Activated CD8-positive, alpha-beta T cell treated with anti-CD3 and anti-CD28 coated beads, Interleukin-2, amount 10 ng/mL, durations not matched to agents 7 days and 5 days (primary cell): ENCODE measurements around the gene TMEM127. TPM values are rescaled to one million over a fixed set of nuclear protein-coding genes. Genes with fewer than 3 reads are reported as not detected.
A peak's percentile ranks its signal among the peaks of the same experiment; 100 is the strongest.

Source experiments
- ATAC-seq: fragments of 150-1000 bp; cut with Tn5 transposase; one replicate; pipeline ENCODE4 v1.10.0; 2021; ENCODE audit warnings: moderate library complexity
- CTCF ChIA-PET: fragments of 350-600 bp; sonication (Branson Sonifier 250); formaldehyde crosslinking; loops from one replicate; lab custom pipeline; 2021; ENCODE audit warnings: antibody characterized with exemption; lab: Charles Lee
- POLR2A ChIA-PET: fragments of 350-600 bp; sonication (Branson Sonifier 250); formaldehyde crosslinking; loops from one replicate; lab custom pipeline; 2021; ENCODE audit warnings: antibody characterized with exemption; lab: Charles Lee
- DNase-seq: peaks from one replicate; pipeline ENCODE4 v3.0.0-alpha.2; 2020
- H3K27ac Mint-ChIP-seq: one replicate; pipeline ENCODE4 v1.8.0; 2021; ENCODE audit warnings: mild to moderate bottlenecking, mixed read lengths
- H3K27me3 Mint-ChIP-seq: one replicate; pipeline ENCODE4 v1.8.0; 2021; ENCODE audit warnings: low read depth, mixed read lengths
- H3K36me3 Mint-ChIP-seq: one replicate; pipeline ENCODE4 v1.8.0; 2021; ENCODE audit warnings: low read depth, mixed read lengths
- H3K4me1 Mint-ChIP-seq: one replicate; pipeline ENCODE4 v1.8.0; 2021; ENCODE audit warnings: low read depth, mixed read lengths
- H3K4me3 Mint-ChIP-seq: one replicate; pipeline ENCODE4 v1.8.0; 2021; ENCODE audit warnings: mild to moderate bottlenecking, mixed read lengths
- H3K9me3 Mint-ChIP-seq: one replicate; pipeline ENCODE4 v1.8.0; 2022; ENCODE audit warnings: mixed read lengths; ENCODE audit not compliant: insufficient read depth
- total RNA-seq, 2 experiments: library from RNA; stranded (reverse); gene quantifications; one replicate each; pipeline ENCODE4 v1.2.3, GENCODE V29; 2021

Gene TMEM127
- total RNA-seq, 2 experiments from 2014 or later: 31.8 to 34.2 TPM

DNA sequence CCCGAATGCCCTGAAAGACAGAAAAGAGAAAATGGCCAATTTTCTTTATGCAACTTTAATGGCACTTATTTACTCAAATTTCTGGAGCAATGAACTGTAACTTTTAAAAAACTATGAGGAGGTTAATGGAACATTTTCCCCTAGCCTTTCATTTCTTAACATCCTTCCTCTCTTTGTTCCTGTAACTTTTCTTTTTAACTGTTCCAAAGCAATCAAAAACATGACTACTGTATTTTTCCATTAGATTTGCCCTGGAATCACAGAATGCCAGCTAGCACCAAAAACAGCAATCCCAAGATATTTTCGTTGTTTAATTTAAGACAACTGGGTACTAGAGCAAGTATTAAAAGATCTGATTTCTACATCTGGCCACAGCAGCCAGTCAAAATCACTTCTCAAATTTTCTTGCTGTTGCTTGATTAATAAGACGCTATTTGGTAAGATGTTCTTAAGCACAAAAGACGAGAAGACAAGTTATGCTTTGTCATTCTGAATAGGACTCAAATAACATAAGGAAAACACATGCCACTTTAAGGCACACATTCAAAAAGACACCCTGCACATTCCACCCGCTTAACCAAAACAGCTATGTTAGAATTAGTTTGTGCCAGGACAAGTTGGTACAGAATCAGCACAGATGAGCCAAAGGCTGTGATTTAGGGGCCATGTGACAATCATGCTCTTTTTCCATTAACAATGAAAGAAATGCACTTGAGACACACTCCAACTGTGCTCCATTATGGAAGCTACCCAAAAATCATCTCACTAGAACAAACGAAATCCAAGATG lies 60.8 kb downstream of the TMEM127 start:
- DNase-seq (no peak), ATAC-seq (no peak)
- ChIA-PET CTCF (interaction anchor here (0.5 to 4.8 kb wide), 10 partner anchors 8 to 103 kb away, joined by 3 to 24 read pairs (median 3); partner anchors contain the start of gene ASTL), POLR2A (interaction anchor here (0.6 to 0.8 kb wide), 3 partner anchors 54 to 60 kb away, joined by 3 to 4 read pairs (median 3); partner anchors contain the start of gene DUSP2)
- Mint-ChIP-seq H3K4me1 (peaks cover 74% of the 10 kb centered on the region), H3K36me3 (peaks cover 38% of the 10 kb centered on the region), H3K4me3 (peak overlapping the region; percentile 38), H3K9me3 (no peaks in the 10 kb centered on the region), H3K27me3 (no peaks in the 10 kb centered on the region), H3K27ac (peak overlapping the region; percentile 16)

DNA sequence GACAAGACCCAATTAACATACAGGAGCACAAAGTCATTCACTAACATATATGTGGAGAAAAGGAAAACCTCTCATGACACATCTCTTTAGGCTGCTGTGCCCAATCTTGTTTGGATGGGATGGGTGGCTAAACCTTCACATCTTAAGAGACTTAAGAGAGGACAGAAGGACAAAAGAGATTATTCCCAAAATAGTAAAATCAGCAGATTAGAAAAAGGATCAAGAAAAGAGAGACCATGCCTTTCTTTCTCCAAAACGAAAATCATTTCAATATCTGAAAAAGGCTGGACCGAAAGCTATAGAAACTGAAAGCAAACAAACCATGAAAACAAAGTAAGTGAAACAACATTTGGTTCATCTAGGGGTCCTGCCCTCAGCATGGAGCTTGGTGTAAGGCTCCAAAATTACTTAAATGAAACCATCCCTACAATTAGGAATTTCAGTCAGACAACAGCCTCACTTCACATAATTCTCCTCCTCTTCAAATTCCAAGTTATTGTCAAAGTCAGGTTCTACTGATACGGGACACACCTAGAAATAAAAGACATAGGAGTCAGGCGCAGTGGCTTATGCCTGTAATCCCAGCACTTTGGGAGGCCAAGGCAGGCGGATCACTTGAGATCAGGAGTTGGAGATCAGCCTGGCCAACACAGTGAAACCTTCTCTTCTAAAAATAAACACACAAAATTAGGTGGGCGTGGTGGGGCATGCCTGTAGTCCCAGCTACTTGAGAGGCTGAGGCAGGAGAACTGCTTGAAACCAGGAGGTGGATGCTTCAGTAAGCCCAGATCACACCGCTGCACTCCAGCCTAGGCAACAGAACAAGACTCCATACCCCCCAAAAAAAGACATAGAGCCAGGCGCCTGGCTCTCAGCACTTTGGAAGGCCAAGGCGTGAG lies 62.4 kb downstream of the TMEM127 start:
- H3K9me3 Mint-ChIP-seq: no peaks in the 10 kb centered on the region
- peak overlapping the region; percentile 67 for H3K4me3 Mint-ChIP-seq
- ChIA-PET POLR2A (no interaction called here), CTCF (interaction anchor here (1.5 to 4.8 kb wide), 5 partner anchors 28 to 211 kb away, joined by 4 to 34 read pairs (median 9); partner anchors contain the start of genes CIAO1 and TMEM127)
- H3K36me3 Mint-ChIP-seq: peaks cover 40% of the 10 kb centered on the region
- no peak for DNase-seq
- ATAC-seq: no peak
- H3K4me1 Mint-ChIP-seq: peaks cover 74% of the 10 kb centered on the region
- peak overlapping the region; percentile 70 for H3K27ac Mint-ChIP-seq
- H3K27me3 Mint-ChIP-seq: no peaks in the 10 kb centered on the region

DNA sequence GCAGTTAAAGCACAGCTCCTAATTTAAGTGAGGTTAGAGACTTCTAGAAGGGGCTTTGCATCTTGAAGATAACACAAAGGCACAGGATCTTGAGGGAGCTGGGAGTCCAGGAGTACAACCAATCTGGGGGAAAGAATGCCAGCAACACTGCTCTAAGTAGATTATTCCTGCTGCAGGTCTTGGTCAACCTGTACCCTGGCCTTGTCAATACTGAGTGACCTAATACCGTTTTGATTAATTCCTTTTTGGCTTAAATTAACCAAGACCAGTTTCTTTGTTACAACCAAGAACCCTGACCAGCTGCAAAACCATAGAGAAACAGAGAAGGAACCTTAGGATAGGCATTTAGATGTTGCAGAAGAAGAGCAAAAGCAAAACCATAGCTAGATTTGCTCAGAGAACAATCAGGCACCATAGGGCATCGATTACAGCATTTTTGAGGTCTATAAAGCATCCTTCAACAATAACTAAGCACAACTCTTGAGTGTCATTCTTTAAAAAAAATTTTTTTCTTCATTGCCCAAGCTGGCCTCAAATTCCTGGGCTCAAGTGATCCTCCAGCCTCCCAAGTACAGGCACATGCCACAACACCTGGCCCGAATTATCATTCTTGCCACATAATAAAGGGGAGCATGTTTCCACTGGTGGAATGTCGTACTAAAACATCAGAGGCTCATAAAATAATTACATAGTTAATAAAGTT lies 63.5 kb downstream of the TMEM127 start:
- Mint-ChIP-seq H3K36me3 (peaks cover 39% of the 10 kb centered on the region), H3K4me3 (no peak overlapping the region), H3K27me3 (no peaks in the 10 kb centered on the region), H3K27ac (no peak overlapping the region), H3K4me1 (peaks cover 74% of the 10 kb centered on the region), H3K9me3 (no peaks in the 10 kb centered on the region)
- POLR2A ChIA-PET: no interaction called here
- DNase-seq (no peak), ATAC-seq (no peak)
- CTCF ChIA-PET: interaction anchor here (0.7 to 4.8 kb wide), 9 partner anchors 9 to 210 kb away, joined by 3 to 34 read pairs (median 8); partner anchors contain the start of genes ASTL, CIAO1 and TMEM127

DNA sequence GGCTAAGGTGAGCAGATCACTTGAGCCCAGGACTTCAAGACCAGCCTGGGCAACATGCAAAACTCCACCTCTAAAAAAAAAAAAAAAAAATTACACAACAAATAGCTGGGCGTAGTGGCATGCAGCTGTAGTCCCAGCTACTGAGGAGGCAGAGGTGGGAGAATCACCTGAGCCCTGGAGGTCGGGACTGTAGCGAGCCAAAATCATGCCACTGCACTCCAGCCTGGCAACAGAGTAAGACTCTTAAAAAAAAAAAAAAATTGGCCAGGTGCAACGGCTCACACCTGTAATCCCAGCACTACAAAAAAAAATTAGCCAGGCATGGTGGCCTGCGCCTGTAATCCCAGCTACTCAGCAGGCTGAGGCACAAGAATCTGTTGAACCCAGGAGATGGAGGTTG lies 64.5 kb downstream of the TMEM127 start:
- ChIA-PET POLR2A (interaction anchor here (0.7 to 0.9 kb wide), 2 partner anchors 14 to 22 kb away, joined by 3 read pairs; no protein-coding TSS in a partner anchor), CTCF (interaction anchor here (0.8 to 4.8 kb wide), 8 partner anchors 8 to 64 kb away, joined by 3 to 34 read pairs (median 5); partner anchors contain the start of genes ASTL, CIAO1 and TMEM127)
- ATAC-seq (no peak), DNase-seq (no peak)
- Mint-ChIP-seq H3K4me1 (peaks cover 68% of the 10 kb centered on the region), H3K4me3 (no peak overlapping the region), H3K27me3 (no peaks in the 10 kb centered on the region), H3K27ac (no peak overlapping the region), H3K9me3 (no peaks in the 10 kb centered on the region), H3K36me3 (peaks cover 34% of the 10 kb centered on the region)

DNA sequence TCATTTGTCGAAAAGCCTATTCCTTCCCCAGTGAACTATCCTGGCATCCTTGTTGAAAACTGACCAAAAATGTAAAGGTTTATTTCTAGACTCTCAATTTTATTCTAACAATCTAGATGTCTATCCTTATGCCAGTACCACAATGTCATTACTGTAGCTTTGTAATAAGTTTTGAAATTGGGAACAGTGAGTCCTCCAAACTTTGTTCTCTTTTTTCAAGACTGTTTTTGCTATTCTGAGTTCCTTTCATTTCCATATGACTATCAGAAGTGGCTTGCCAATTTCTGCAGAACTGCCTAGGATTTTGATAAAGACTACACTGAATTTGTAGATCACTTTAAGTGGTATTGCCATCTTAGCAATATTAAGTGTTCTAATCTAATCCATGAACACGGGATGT lies 66.9 kb downstream of the TMEM127 start:
- Mint-ChIP-seq H3K36me3 (peaks cover 30% of the 10 kb centered on the region), H3K27me3 (no peaks in the 10 kb centered on the region), H3K4me3 (no peak overlapping the region), H3K27ac (no peak overlapping the region), H3K9me3 (no peaks in the 10 kb centered on the region), H3K4me1 (peaks cover 56% of the 10 kb centered on the region)
- ATAC-seq (no peak), DNase-seq (no peak)
- ChIA-PET CTCF (interaction anchor here (0.8 to 1.6 kb wide), 7 partner anchors 9 to 176 kb away, joined by 3 to 6 read pairs (median 3); partner anchors contain the start of gene STARD7), POLR2A (interaction anchor here (0.5 to 2.6 kb wide), 2 partner anchors 10 to 44 kb away, joined by 3 to 14 read pairs; partner anchors contain the start of gene STARD7)

Other genes starting within 250 kb of the TMEM127 start
- 1 to 10 TPM; 4.3 to 4.5 TPM for gene GPAT2, start 231.1 kb downstream of the TMEM127 start, total RNA-seq
- gene ADRA2B, start 149.4 kb downstream of the TMEM127 start, total RNA-seq: under 1 TPM in 1 of 2 experiments, not detected in 1; 0.08 TPM
- under 1 TPM in 1 of 2 experiments, not detected in 1; 0.34 TPM for gene ASTL, start 127.5 kb downstream of the TMEM127 start, total RNA-seq
- 10 to 100 TPM; 20.3 to 21.2 TPM for gene DUSP2, start 120.6 kb downstream of the TMEM127 start, total RNA-seq
- gene STARD7, start 57.2 kb downstream of the TMEM127 start, total RNA-seq: 100 to 1,000 TPM; 139 to 143 TPM
- gene CIAO1, start 228 bp upstream of the TMEM127 start, total RNA-seq: 10 to 100 TPM; 64.9 to 65.9 TPM
- 100 to 1,000 TPM; 177 to 181 TPM for gene SNRNP200, start 39.5 kb upstream of the TMEM127 start, total RNA-seq
- gene ITPRIPL1, start 59.3 kb upstream of the TMEM127 start, total RNA-seq: 10 to 100 TPM; 43.4 to 43.5 TPM
- 100 to 1,000 TPM in 1 of 2 experiments, 10 to 100 TPM in 1; 87.3 to 101 TPM for gene NCAPH, start 69.8 kb upstream of the TMEM127 start, total RNA-seq
- gene NEURL3, start 239.4 kb upstream of the TMEM127 start, total RNA-seq: not detected